K562 (cell line): ENCODE measurements around the gene MICAL2. TPM values are rescaled to one million over a fixed set of nuclear protein-coding genes. Genes with fewer than 3 reads are reported as not detected.

Source experiments
- ADNP ChIP-seq: fragments of 200-800 bp; sonication (Bioruptor generic); IDR thresholded peaks from 2 replicates; pipeline ENCODE4 v1.6.1; 2016; ENCODE audit warnings: missing genetic modification characterization, missing compliant biosample characterization
- ARID2 ChIP-seq: fragments of 450-650 bp; IDR thresholded peaks from 2 replicates; pipeline ENCODE4 v1.6.1; 2017; ENCODE audit warnings: antibody characterized with exemption, mild to moderate bottlenecking
- ATF2 ChIP-seq: sonication (generic); formaldehyde crosslinking; IDR thresholded peaks from 2 replicates; pipeline ENCODE4 v1.8.1; 2022; ENCODE audit warnings: missing genetic modification reagents
- FOXP1 ChIP-seq: sonication (generic); formaldehyde crosslinking; IDR thresholded peaks from 2 replicates; pipeline ENCODE4 v1.8.0; 2022; ENCODE audit warnings: mild to moderate bottlenecking, missing genetic modification reagents
- HCFC1 ChIP-seq: IDR thresholded peaks from 2 replicates; pipeline ENCODE4 v1.6.1; 2012; ENCODE audit warnings: low read depth, low read length, improper control_type of control experiment
- HLTF ChIP-seq: fragments of 450-650 bp; IDR thresholded peaks from 2 replicates; pipeline ENCODE4 v1.6.1; 2016
- PHF8 ChIP-seq: fragments of 200-600 bp; sonication (generic); IDR thresholded peaks from 2 replicates; pipeline ENCODE4 v1.6.1; 2012; ENCODE audit warnings: mixed run types, mild to moderate bottlenecking, inconsistent platforms, low read length, moderate library complexity, borderline replicate concordance
- PYGO2 ChIP-seq: fragments of 450-650 bp; IDR thresholded peaks from 2 replicates; pipeline ENCODE4 v1.6.1; 2016; ENCODE audit warnings: mild to moderate bottlenecking, missing genetic modification characterization, moderate library complexity, missing compliant biosample characterization
- RAD21 ChIP-seq, 2 experiments: fragments of 250-450 bp in 1 of 2; fragments of 450-650 bp in 1 of 2; sonication (Bioruptor Pico) in 1 of 2; formaldehyde crosslinking in 1 of 2; IDR thresholded peaks in 1 of 2; conservative IDR thresholded peaks in 1 of 2; 2 replicates each; pipeline versions ENCODE4 v1.4.0 to v1.8.0; 2020 to 2022; ENCODE audit warnings: mild to moderate bottlenecking in 2 of 2, moderate library complexity in 1 of 2
- SLC30A9 ChIP-seq: fragments of 250-450 bp; sonication (Bioruptor Pico); IDR thresholded peaks from 2 replicates; pipeline ENCODE4 v1.8.0; 2022; ENCODE audit warnings: mild to moderate bottlenecking, moderate library complexity
- SMARCC2 ChIP-seq: fragments of 450-650 bp; IDR thresholded peaks from 2 replicates; pipeline ENCODE4 v1.6.1; 2017; ENCODE audit warnings: antibody characterized with exemption, moderate library complexity, mild to moderate bottlenecking, low read depth
- SMC3 ChIP-seq: conservative IDR thresholded peaks from 2 replicates; pipeline ENCODE4 v1.6.1; 2011; ENCODE audit warnings: low read depth, low read length, improper control_type of control experiment; ENCODE audit not compliant: insufficient read depth
- TAF7 ChIP-seq: fragments of 450-650 bp; IDR thresholded peaks from 2 replicates; pipeline ENCODE4 v1.6.1; 2016; ENCODE audit warnings: missing genetic modification characterization, missing compliant biosample characterization
- ZNF282 ChIP-seq: sonication (generic); formaldehyde crosslinking; IDR thresholded peaks from 2 replicates; pipeline ENCODE4 v1.8.1; 2023; ENCODE audit warnings: missing genetic modification reagents
- ZNF511 ChIP-seq: sonication (generic); formaldehyde crosslinking; IDR thresholded peaks from 2 replicates; pipeline ENCODE4 v1.8.0; 2022; ENCODE audit warnings: mild to moderate bottlenecking, missing genetic modification reagents
- polyA plus RNA-seq, 8 experiments: library from polyadenylated mRNA; depleted of rRNA in 4 of 8; stranded (reverse) in 5 of 8; unstranded in 3 of 8; fragments of >200 nt; fragmentation: Nextera tagmentation in 2 of 8; fragmentation: Illumina TruSeq in 1 of 8; extraction: Ambion mirVana in 2 of 8; extraction: Trizol in 1 of 8; gene quantifications; 2 replicates each; pipeline versions ENCODE4 v1.2.1 to v1.2.3, GENCODE V29; 2011 to 2014; ENCODE audit warnings: inconsistent platforms in 1 of 8, missing spikeins in 1 of 8
- total RNA-seq, 7 experiments: library from RNA; depleted of rRNA in 6 of 7; stranded (reverse); fragments of >200 nt in 6 of 7; fragmentation: Illumina TruSeq in 2 of 7; extraction: Trizol in 2 of 7; gene quantifications; 2 replicates each; pipeline versions ENCODE4 v1.2.1 to v1.2.3, GENCODE V29; 2011 to 2021; ENCODE audit warnings: low replicate concordance in 1 of 7
- TF ChIP-seq, protein P1 (sequence below), 2 experiments: fragments of 450-650 bp; formaldehyde crosslinking in 1 of 2; IDR thresholded peaks; 2 replicates each; pipeline versions ENCODE4 v1.4.0 to v1.6.1; 2014 to 2020; ENCODE audit warnings: mild to moderate bottlenecking in 2 of 2, borderline replicate concordance in 1 of 2, low read depth in 1 of 2

MICAL2 gene
- total and polyA plus RNA-seq, 9 of the 15 experiments (the other 6 are each of a cell fraction or from before 2014, with no cell fraction given), result 4.7 to 64.2 (median 33.6) TPM

- no peak; the same call in 1 of the 2 replicates for TF ChIP-seq ATF2 (CRISPR knock-in tag)
- no peak; the same call in 1 of the 2 replicates for TF ChIP-seq HCFC1
- TF ChIP-seq ZNF511 (CRISPR knock-in tag), result no peak
- peak in 1 of 2 experiments; percentile 33; a peak in 3 of 4 replicates for TF ChIP-seq RAD21 (CRISPR knock-in tag; conservative IDR thresholded peaks at IDR 0.05 in 1 of 2, IDR thresholded peaks at IDR 0.05 in 1 of 2)
- TF ChIP-seq ARID2, result peak; percentile 14; the same call in 1 of the 2 replicates
- no peak for TF ChIP-seq ZNF282 (CRISPR knock-in tag)
- no peak for TF ChIP-seq SLC30A9 (CRISPR knock-in tag)
- peak; percentile 71; the same call in 1 of the 2 replicates for TF ChIP-seq ADNP (tag)
- 0 out of 2 replicates have a peak, but pooled peaks have one; percentile 49 for TF ChIP-seq FOXP1 (CRISPR knock-in tag)
- peak; percentile 100 for TF ChIP-seq SMARCC2
- TF ChIP-seq TAF7 (tag), result no peak
- no peak; the same call in 1 of the 2 replicates for TF ChIP-seq PHF8
- TF ChIP-seq, protein P1, sequence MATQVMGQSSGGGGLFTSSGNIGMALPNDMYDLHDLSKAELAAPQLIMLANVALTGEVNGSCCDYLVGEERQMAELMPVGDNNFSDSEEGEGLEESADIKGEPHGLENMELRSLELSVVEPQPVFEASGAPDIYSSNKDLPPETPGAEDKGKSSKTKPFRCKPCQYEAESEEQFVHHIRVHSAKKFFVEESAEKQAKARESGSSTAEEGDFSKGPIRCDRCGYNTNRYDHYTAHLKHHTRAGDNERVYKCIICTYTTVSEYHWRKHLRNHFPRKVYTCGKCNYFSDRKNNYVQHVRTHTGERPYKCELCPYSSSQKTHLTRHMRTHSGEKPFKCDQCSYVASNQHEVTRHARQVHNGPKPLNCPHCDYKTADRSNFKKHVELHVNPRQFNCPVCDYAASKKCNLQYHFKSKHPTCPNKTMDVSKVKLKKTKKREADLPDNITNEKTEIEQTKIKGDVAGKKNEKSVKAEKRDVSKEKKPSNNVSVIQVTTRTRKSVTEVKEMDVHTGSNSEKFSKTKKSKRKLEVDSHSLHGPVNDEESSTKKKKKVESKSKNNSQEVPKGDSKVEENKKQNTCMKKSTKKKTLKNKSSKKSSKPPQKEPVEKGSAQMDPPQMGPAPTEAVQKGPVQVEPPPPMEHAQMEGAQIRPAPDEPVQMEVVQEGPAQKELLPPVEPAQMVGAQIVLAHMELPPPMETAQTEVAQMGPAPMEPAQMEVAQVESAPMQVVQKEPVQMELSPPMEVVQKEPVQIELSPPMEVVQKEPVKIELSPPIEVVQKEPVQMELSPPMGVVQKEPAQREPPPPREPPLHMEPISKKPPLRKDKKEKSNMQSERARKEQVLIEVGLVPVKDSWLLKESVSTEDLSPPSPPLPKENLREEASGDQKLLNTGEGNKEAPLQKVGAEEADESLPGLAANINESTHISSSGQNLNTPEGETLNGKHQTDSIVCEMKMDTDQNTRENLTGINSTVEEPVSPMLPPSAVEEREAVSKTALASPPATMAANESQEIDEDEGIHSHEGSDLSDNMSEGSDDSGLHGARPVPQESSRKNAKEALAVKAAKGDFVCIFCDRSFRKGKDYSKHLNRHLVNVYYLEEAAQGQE (IDR thresholded peaks at IDR 0.05; ENCODE audit: borderline replicate concordance), result peak; percentile 58
- TF ChIP-seq, protein P1 (CRISPR knock-in tag; IDR thresholded peaks at IDR 0.05; ENCODE audit: low read depth), result peak; percentile 19; the same call in 1 of the 2 replicates
- peak; percentile 98 for TF ChIP-seq HLTF
- TF ChIP-seq PYGO2 (tag), result peak; percentile 80
- no peak for TF ChIP-seq SMC3
Measured at GRCh38 chr11:12200991-12201985, 90.9 kb downstream of the MICAL2 start (continued).
